Upper lobe of left lung (tissue), 6 donors: ENCODE results near the gene SIM2. TPM values are rescaled to one million over a fixed set of nuclear protein-coding genes. Genes with fewer than 3 reads are reported as not detected.

Source experiments
- ATAC-seq, 2 donors: fragments of 200-7000 bp; cut with Tn5 transposase; one replicate each; pipeline ENCODE4 v1.9.1; 2022; ENCODE audit warnings: mild to moderate bottlenecking in 2 of 2, moderate library complexity in 2 of 2; ENCODE audit not compliant: low FRiP score in 2 of 2
- DNase-seq, 2 donors: peaks; one replicate each; pipeline ENCODE4 v3.0.0-alpha.2; 2019 to 2020
- H3K27ac ChIP-seq, 4 donors: fragments of 200-600 bp; sonication (generic); one replicate each; pipeline ENCODE4 v1.5.1; 2016 to 2019
- H3K27me3 ChIP-seq, 4 donors: fragments of 200-600 bp; sonication (generic); one replicate each; pipeline ENCODE4 v1.5.1; 2017 to 2019
- H3K36me3 ChIP-seq, 4 donors: fragments of 200-600 bp; sonication (generic); one replicate each; pipeline ENCODE4 v1.5.1; 2016 to 2019
- H3K4me1 ChIP-seq, 4 donors: fragments of 200-600 bp; sonication (generic); one replicate each; pipeline ENCODE4 v1.5.1; 2018 to 2019
- H3K4me3 ChIP-seq, 4 donors: fragments of 200-600 bp; sonication (generic); one replicate each; pipeline ENCODE4 v1.5.1; 2017 to 2019; ENCODE audit warnings: mild to moderate bottlenecking in 2 of 4, moderate library complexity in 1 of 4
- H3K9me3 ChIP-seq, 4 donors: fragments of 200-600 bp; sonication (generic); one replicate each; pipeline ENCODE4 v1.5.1; 2018 to 2019
- CTCF ChIP-seq, 6 experiments: fragments of 450-650 bp in 4 of 6; fragments of 200-600 bp in 2 of 6; sonication (generic) in 2 of 6; IDR thresholded peaks; one replicate each; pipeline ENCODE4 v1.5.1; 2016 to 2019; ENCODE audit warnings: antibody characterized with exemption in 6 of 6
- EP300 ChIP-seq, 4 donors: sonication (generic); formaldehyde crosslinking; IDR thresholded peaks; one replicate each; pipeline ENCODE4 v1.5.1; 2017; ENCODE audit warnings: antibody characterized with exemption in 4 of 4, control low read depth in 2 of 4
- POLR2A ChIP-seq, 4 donors: fragments of 450-650 bp; IDR thresholded peaks; one replicate each; pipeline ENCODE4 v1.5.1; 2016 to 2017; ENCODE audit warnings: antibody characterized with exemption in 4 of 4, mild to moderate bottlenecking in 2 of 4
- POLR2AphosphoS5 ChIP-seq, 2 donors: sonication (generic); formaldehyde crosslinking; IDR thresholded peaks; one replicate each; pipeline ENCODE4 v1.5.1; 2017; ENCODE audit warnings: antibody characterized with exemption in 2 of 2
- WGBS, 2 donors: methylation state at CpG; one replicate each; pipeline ENCODE4 v1.1.5; 2017 to 2018; 5-methylcytosine and 5-hydroxymethylcytosine counted together
- total RNA-seq, 6 donors: library from RNA; depleted of rRNA in 4 of 6; stranded (reverse); fragments of >200 nt in 4 of 6; gene quantifications; one replicate each; pipeline versions ENCODE4 v1.1.0 to v1.2.1, GENCODE V29; 2016 to 2021
- donor health status: DM: no; HTN: no; CAD: no; lungs with moderate emphysema.
- donor health status: DM: no; HTN: yes; CAD: no; lungs with severe emphysema.

Gene SIM2
- total RNA-seq, 6 donors from 2014 or later, result 0.10 to 1.6 (median 0.50) TPM; not detected in 2

- WGBS, 2 donors, result 82 to 86% methylated on average over 6 of the region's 6 CpGs
- H3K27me3 ChIP-seq, result no peaks in the 10 kb centered on the region
- DNase-seq, result no peak
- no peak overlapping the region for H3K27ac ChIP-seq
- H3K36me3 ChIP-seq, result no peaks in the 10 kb centered on the region
- peaks cover 0 to 3% (median 0%) of the 10 kb centered on the region in 4 donors for H3K9me3 ChIP-seq
- TF ChIP-seq EP300 (IDR thresholded peaks at IDR 0.05), result no peak
- TF ChIP-seq POLR2A (IDR thresholded peaks at IDR 0.05), result no peak
- TF ChIP-seq POLR2AphosphoS5 (IDR thresholded peaks at IDR 0.05), result no peak
- TF ChIP-seq CTCF (IDR thresholded peaks at IDR 0.05), result no peak
- H3K4me3 ChIP-seq, result no peak overlapping the region
- no peaks in the 10 kb centered on the region for H3K4me1 ChIP-seq
- ATAC-seq, result no peak
Observed at GRCh38 chr21:36792505-36792967, 93.6 kb downstream of the SIM2 start.

- TF ChIP-seq EP300 (IDR thresholded peaks at IDR 0.05) (no peak), POLR2A (IDR thresholded peaks at IDR 0.05) (no peak), POLR2AphosphoS5 (IDR thresholded peaks at IDR 0.05) (no peak), CTCF (IDR thresholded peaks at IDR 0.05) (no peak)
- no peak overlapping the region for H3K27ac ChIP-seq
- 88 to 93% methylated on average over 2 of the region's 2 CpGs for WGBS, 2 donors
- H3K4me1 ChIP-seq, result no peaks in the 10 kb centered on the region
- ATAC-seq, result no peak
- H3K36me3 ChIP-seq, result no peaks in the 10 kb centered on the region
- H3K9me3 ChIP-seq, result peaks cover 0 to 3% (median 0%) of the 10 kb centered on the region in 4 donors
- no peak for DNase-seq
- no peaks in the 10 kb centered on the region for H3K27me3 ChIP-seq
- H3K4me3 ChIP-seq, result no peak overlapping the region
Observed at GRCh38 chr21:36796070-36796469, 97.2 kb downstream of the SIM2 start.

GRCh38 chr21:36798491-36798890 lies 99.6 kb downstream of the SIM2 start:
- no peak for TF ChIP-seq POLR2A (IDR thresholded peaks at IDR 0.05)
- no peak for TF ChIP-seq CTCF (IDR thresholded peaks at IDR 0.05)
- no peak for TF ChIP-seq POLR2AphosphoS5 (IDR thresholded peaks at IDR 0.05)
- TF ChIP-seq EP300 (IDR thresholded peaks at IDR 0.05), result no peak
- Histone ChIP-seq H3K4me3 (no peak overlapping the region), H3K9me3 (peaks cover 0 to 3% (median 0%) of the 10 kb centered on the region in 4 donors), H3K36me3 (no peaks in the 10 kb centered on the region), H3K4me1 (no peaks in the 10 kb centered on the region), H3K27me3 (no peaks in the 10 kb centered on the region), H3K27ac (no peak overlapping the region)
- DNase-seq, result no peak
- ATAC-seq, result no peak

Other genes starting within 250 kb of the SIM2 start
- gene CLDN14, start 219.0 kb upstream of the SIM2 start, total RNA-seq, result under 1 TPM in 1 of 6 donors, not detected in 5; 0.47 TPM